ENCODE data around the gene SULT1A2. TPM values are rescaled to one million over a fixed set of nuclear protein-coding genes. Genes with fewer than 3 reads are reported as not detected.
A peak's percentile ranks its signal among the peaks of the same experiment; 100 is the strongest.
"Not testable (repeated sequence)": the region's sequence is repeated elsewhere in the genome, so short reads cannot be mapped to it uniquely, and the experiment has no call there.

SULT1A2 gene
- under 1 TPM in 3 of 5 donors, not detected in 2; 0.18 to 0.87 (median 0.43) TPM for total RNA-seq
- polyA plus RNA-seq, result 1 to 10 TPM; 1.1 to 2.4 (median 1.5) TPM
- long read RNA-seq, donor 1, result 0 reads
- long read RNA-seq, donor 2, result 0 reads
- long read RNA-seq, donor 3, result 0 reads
- long read RNA-seq, donor 4, result 0 reads
- long read RNA-seq, donor 5, result 0 reads
- long read RNA-seq, donor 6, result 0 reads
- long read RNA-seq, donor 7, result 0 reads
- long read RNA-seq, donor 8, result 0 reads
- long read RNA-seq, donor 9, result 0 reads
- long read RNA-seq, donor 10, result 0 reads

GRCh38 chr16:28596840-28597691 is at the start of gene SULT1A2:
SULT1A2 (minus strand) TSS chr16:28597050; CDS start chr16:28595930, 1,120 bp downstream.
- no peak for TF ChIP-seq POLR2A (IDR thresholded peaks at IDR 0.05)
- TF ChIP-seq EP300 (IDR thresholded peaks at IDR 0.05), result no peak
- no peak for TF ChIP-seq CTCF (IDR thresholded peaks at IDR 0.05)
- TF ChIP-seq POLR2AphosphoS5 (IDR thresholded peaks at IDR 0.05), result no peak
- peaks cover 11 to 22% (median 17%) of the 10 kb centered on the region in 4 donors for H3K4me1 ChIP-seq
- DNase-seq, result peak; percentile 60 to 79
- H3K36me3 ChIP-seq, result peaks cover 0 to 13% (median 9%) of the 10 kb centered on the region in 4 donors
- WGBS, 5 donors, result 17 to 26% (median 18%) methylated on average over 11 of the region's 11 CpGs
- H3K9me3 ChIP-seq, result no peaks in the 10 kb centered on the region
- peak within 1 kb of the TSS in 2 of 5 donors; percentile 38 to 41 for H3K27ac ChIP-seq
- H3K27me3 ChIP-seq, result peaks cover 0 to 5% (median 0%) of the 10 kb centered on the region in 3 donors
- intact Hi-C loops (cut with DNase I; ENCODE audit: low total_unique reads), result no loop called here
- H3K4me3 ChIP-seq, result no peak within 1 kb of the TSS

GRCh38 chr16:28639959-28640358 is 43.1 kb upstream of the SULT1A2 start:
- H3K4me1 ChIP-seq; intact Hi-C loops (cut with DNase I; ENCODE audit: low total_unique reads); H3K4me3 ChIP-seq; DNase-seq; H3K36me3 ChIP-seq; H3K9me3 ChIP-seq; H3K27ac ChIP-seq; H3K27me3 ChIP-seq: not testable (repeated sequence)
- 55 to 84% (median 61%) methylated on average over 2 of the region's 2 CpGs for WGBS, 5 donors

- H3K27ac ChIP-seq; H3K27me3 ChIP-seq; H3K4me3 ChIP-seq; H3K36me3 ChIP-seq; H3K9me3 ChIP-seq; intact Hi-C loops (cut with DNase I; ENCODE audit: low total_unique reads); H3K4me1 ChIP-seq; DNase-seq: not testable (repeated sequence)
- WGBS, 5 donors, result 61 to 93% (median 80%) methylated on average over 3 to 4 of the region's 5 CpGs; no CpG with 5 or more reads in 1 of the 5 donors
Observed at GRCh38 chr16:28638359-28638758, 41.5 kb upstream of the SULT1A2 start.

- H3K36me3 ChIP-seq; H3K27me3 ChIP-seq; H3K4me3 ChIP-seq; H3K4me1 ChIP-seq; H3K27ac ChIP-seq; intact Hi-C loops (cut with DNase I; ENCODE audit: low total_unique reads); DNase-seq; H3K9me3 ChIP-seq: not testable (repeated sequence)
- WGBS, 5 donors, result 86 to 88% methylated on average over 1 of the region's 1 CpG; no CpG with 5 or more reads in 3 of the 5 donors
Observed at GRCh38 chr16:28637765-28638164, 40.9 kb upstream of the SULT1A2 start, which contains the start of gene NPIPB8. NPIPB8 (plus strand) TSS chr16:28638065; CDS start chr16:28638361, 296 bp downstream.

GRCh38 chr16:28636093-28636823 is 39.4 kb upstream of the SULT1A2 start:
- 43 to 61% (median 50%) methylated on average over 5 of the region's 5 CpGs for WGBS, 5 donors
- H3K36me3 ChIP-seq; DNase-seq; H3K27ac ChIP-seq; H3K9me3 ChIP-seq; H3K27me3 ChIP-seq; H3K4me1 ChIP-seq; intact Hi-C loops (cut with DNase I; ENCODE audit: low total_unique reads); H3K4me3 ChIP-seq: not testable (repeated sequence)

- H3K27ac ChIP-seq; H3K9me3 ChIP-seq; DNase-seq; H3K27me3 ChIP-seq; intact Hi-C loops (cut with DNase I; ENCODE audit: low total_unique reads); H3K36me3 ChIP-seq; H3K4me1 ChIP-seq; H3K4me3 ChIP-seq: not testable (repeated sequence)
- 30 to 81% (median 48%) methylated on average over 3 to 5 of the region's 5 CpGs for WGBS, 5 donors
Observed at GRCh38 chr16:28630905-28631304, 34.1 kb upstream of the SULT1A2 start.
